ENCODE results near the gene UGDH.
"Not testable (repeated sequence)": the region's sequence is repeated elsewhere in the genome, so short reads cannot be mapped to it uniquely, and the experiment has no call there.

Gene UGDH

DNA sequence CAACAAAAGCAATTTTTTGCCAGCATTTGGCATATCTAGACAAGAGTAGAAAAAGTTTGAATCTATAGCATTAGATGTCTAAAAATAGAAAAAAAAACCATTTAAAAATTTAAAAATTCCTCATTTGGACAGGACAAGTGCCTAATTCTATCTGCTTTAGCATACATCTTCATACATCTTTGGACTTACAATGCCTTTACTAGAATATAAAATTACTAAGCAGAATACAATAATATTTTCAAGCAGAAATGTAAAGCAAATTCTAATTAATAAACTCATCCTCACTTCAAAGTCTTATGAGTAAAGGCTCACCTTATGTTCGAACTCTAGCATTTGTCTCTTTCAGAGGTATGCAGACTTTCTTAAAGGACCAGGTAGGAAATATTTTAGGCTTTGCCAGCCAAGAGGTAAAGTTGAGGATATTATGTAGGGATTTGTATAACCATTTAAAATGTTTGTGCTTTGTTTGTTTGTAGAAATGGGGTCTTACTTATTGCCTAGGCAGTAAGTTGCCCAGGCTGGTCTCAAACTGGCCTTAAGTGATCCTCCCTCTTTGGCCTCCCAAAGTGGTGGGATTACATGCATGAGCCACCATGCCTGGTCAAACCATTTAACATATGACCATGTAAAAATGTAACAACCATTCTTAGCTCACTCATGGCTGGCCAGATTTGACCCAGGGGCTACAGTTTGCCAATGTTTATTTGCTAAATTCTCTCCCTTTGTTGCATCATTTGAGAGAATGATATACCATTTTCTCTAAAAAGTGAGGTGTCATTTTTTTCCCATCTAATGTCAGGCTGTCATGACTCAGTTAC lies 29.1 kb downstream of the UGDH start:
- in situ Hi-C loops (cut with HindIII; ENCODE audit: low sequenced_read_pairs) = no loop called here

DNA sequence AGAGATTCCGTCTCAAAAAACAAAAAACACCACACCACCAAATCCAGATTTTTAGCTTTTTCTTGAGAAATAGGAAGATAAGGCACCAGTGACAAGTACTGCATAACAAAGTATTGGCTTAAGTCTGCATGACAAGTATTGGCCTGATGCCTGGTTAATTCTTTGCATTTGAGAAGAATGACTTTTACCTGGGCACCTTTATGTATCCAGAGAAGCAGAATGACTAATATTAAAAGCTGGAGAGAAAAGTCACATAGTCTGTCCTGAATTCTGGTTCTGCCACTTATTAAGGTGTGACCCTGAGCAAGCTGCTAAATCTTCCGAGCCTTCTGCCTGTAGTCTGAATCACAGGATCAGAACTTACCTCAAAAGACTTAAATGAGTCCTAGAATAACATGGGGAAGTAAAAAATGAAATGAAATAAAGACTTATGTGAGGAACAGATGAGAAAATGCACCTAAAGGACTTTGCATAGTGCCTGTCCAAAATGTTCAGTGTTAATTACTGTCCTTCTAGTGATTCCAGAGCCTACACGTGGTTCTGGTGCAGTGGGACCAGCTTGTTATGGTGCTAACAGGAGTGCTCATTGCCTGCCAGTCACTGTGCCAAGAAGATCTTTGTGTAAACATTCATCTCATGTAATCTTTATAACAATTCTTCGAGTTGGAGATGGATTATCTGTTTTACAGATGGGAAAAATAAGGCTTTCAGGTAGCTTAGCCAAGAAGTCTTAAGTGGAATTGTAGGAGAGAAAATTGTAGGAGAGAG lies 31.6 kb downstream of the UGDH start:
- in situ Hi-C loops (cut with HindIII; ENCODE audit: low sequenced_read_pairs) = no loop called here

DNA sequence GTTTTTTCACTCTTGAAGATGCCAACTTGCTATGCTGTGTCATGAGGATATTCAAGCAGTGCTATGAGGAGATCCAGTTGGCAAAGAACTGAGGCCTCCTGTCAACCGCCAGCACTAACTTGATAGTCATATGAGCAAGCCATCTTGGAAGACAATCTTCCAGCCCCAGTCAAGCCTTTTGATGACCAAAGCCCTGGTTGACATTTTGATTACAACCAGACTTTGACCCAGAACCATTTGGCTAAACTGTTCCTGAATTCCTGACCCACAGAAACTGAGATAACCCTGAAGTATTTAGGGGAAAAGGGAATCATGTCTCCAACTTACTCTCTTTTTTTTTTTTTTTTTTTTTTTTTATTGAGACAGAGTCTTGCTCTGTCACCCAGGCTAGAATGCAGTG lies 32.9 kb downstream of the UGDH start:
- in situ Hi-C loops (cut with HindIII; ENCODE audit: low sequenced_read_pairs) = no loop called here

DNA sequence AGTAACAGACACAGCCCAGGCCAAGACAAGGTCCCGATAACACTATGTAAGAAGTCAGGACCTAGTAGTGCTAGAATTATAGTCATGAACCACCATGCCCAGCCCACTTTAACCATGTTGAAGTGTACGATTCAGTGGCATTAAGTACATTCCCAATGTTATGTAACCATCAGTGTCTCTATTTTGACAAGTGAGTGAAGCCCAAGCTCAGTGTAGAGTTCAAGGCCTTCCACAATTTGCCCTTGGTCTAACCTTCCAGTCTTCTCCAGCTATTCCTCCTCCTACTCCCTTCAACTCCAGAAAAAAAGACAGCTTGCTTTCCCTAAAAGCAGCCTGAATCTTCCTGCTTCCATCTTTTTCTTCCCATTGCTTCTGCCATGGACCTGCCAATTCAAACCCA lies 36.9 kb downstream of the UGDH start:
- in situ Hi-C loops (cut with HindIII; ENCODE audit: low sequenced_read_pairs) = no loop called here

DNA sequence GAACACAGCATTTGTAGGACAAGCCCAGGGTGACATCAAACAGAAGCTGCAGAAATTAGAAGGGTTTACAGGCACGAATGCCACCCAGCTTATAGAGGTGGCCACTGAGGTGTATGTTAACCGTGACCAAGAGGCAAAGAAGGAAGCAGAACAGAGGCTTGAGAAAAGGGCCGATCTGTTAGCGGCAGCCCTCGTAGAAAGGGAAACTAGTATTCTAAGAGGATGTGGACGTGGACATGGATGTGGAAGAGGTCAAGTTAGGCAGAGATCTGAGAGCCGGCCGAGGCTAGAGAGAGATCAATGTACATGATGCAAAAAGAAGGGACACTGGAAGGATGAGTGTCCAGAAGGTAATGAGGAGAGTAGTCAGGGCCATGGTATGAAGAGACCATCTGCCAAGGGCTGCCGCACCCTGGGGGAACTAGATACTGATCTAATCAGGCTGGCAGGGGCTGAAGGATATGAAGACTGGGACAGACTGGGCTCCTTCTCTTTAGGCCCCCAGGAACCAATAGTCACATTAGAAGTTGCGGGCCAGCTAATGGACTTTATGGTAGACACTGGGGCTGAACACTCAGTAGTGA lies 40.9 kb downstream of the UGDH start:
- in situ Hi-C loops (cut with HindIII; ENCODE audit: low sequenced_read_pairs) = no loop called here

DNA sequence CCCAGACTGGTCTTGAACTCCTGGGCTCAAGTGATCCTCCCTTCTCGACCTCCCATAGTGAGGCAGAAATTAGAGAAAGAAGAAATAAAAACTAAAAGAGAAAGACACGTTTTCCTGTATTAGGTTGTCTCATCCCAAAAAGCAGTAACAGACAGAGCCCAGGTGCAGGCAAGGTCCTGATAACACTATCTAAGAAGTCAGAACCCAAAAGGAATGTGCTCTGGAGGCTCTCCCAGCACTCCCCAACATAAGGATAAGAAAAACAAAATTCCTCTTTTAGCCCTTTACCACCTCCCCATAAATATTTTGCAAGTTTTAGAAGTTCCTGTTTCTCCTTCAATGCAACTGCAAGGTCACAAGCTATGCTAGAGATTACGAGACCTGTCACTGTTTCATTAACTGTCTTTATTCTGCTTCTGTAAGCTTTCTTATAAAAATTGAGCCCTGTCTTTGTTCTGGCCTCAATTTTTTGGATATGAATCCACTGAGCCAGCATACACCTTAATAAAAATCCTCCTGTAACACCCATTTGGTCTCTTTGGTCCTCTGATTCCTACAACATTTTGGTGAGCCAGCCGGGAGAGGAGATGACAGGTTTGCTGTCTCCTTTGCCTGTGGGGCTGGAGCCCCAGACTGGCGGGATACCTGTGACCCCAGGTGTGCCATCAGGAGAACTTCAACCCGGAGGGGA lies 42.5 kb downstream of the UGDH start:
- in situ Hi-C loops (cut with HindIII; ENCODE audit: low sequenced_read_pairs) = no loop called here

DNA sequence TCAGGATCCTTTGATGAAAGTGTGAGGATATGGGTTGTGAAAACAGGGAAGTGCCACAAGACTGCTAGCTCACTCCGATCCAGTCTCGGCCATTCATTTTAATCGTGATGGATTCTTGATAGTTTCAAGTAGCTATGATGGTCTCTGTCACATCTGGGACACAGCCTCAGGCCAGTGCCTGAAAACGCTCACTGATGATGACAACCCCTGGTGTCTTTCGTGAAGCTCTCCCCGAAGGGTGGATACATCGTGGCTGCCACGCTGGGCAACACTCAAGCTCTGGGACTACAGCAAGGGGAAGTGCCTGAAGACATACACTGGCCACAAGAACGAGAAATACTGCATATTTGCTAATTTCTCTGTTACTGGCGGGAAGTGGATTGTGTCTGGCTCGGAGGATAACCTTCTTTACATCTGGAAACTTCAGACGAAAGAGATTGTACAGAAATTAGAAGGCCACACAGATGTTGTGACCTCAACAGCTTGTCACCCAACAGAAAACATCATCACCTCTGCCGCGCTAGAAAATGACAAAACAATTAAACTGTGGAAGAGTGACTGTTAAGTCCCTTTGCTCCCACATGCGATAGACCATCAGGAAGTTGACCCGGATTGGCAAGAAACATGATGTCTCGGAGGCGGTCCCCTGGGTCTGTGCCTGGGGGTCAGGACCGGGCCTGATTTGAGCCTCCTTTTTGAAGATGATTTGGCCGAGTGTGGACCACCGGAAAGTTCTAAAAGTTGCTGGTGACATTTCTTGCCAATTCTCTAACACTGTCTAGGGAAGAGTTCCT lies 46.1 kb downstream of the UGDH start:
- in situ Hi-C loops (cut with HindIII; ENCODE audit: low sequenced_read_pairs) = no loop called here

DNA sequence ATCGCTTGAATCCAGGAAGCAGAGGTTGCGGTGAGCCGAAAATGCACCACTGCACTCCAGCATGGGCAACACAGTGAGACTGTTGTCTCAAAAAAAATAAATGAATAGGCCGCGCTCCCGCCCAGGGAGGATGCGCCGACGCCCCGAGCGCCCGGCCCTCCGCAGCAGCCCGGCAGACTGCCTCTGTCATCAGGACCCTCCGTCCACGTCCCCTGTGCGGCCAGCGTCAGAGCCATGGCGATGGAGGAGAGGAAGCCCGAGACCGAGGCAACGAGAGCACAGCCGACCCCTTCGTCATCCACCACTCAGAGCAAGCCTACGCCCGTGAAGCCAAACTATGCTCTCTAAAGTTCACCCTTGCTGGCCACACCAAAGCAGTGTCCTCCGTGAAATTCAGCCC lies 47.0 kb downstream of the UGDH start:
- in situ Hi-C loops (cut with HindIII; ENCODE audit: low sequenced_read_pairs) = no loop called here

DNA sequence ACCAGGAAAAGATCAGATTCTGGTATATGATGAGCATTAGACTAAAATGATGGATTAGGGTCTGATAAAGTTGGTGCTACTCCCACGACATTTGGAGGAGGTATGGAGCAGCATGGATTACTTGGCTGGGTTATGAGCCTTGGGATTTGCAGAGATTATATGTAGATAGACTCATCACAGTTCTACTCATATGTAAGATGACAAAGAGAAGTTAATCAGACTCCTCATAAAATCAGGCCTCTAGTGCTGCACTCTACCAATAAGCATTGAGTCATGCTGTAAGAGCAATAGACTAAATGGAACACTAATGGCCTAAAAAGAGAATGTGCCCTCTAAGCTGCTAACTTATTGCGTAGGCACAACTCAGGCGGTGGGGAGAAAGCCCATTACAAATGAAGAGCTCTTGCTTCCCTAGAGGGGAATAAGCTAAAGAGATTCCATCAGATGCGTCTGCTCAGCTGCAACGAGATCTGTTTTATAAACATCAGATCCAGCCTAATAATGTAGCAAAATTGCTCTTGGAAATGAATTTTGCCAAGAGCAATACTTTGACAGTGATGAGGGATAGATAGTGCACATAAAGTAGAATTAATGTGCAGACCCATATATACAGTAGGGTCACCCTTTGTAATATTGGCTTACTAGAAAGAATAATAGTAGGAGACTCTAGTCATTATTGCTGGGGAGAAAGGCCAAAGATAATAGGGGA lies 50.9 kb downstream of the UGDH start:
- in situ Hi-C loops (cut with HindIII; ENCODE audit: low sequenced_read_pairs) = no loop called here

DNA sequence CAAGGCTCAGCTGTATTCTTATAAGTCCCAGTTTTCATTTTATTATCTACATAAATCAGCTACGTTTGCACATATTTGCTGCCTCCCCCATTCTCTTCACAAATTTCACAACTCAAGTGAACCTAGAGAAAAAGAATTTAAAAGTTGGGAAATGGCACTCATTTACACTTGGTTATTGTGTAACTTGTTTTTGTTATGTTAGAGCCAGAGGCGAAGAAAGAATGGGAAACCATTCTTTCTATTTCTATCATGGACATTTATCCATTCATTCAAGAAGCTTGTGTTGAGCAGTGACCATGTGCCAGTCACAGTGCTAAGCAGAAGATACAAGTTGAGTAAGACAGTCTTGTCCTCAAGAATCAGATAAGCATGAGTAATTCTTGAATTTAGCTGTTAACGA lies 54.8 kb downstream of the UGDH start:
- in situ Hi-C loops (cut with HindIII; ENCODE audit: low sequenced_read_pairs) = no loop called here

DNA sequence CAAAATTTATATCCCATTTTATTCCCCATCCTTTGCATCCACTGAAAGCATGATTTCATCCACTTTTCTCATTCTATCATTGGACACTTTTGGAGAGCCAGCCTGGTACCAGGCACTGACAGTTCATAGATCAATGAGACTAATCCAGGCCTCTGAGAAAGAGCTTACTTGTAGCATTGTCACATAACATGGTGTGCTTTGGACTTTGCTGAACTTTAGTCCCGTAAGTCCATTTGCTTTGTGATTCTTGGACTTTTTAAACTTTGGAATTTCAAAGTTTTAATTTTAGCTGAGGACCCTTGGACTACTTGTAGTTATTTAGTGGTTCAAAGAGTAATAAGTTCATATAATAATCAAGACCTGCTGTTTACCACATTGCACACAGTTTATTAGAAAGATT lies 56.8 kb downstream of the UGDH start:
- in situ Hi-C loops (cut with HindIII; ENCODE audit: low sequenced_read_pairs) = no loop called here

DNA sequence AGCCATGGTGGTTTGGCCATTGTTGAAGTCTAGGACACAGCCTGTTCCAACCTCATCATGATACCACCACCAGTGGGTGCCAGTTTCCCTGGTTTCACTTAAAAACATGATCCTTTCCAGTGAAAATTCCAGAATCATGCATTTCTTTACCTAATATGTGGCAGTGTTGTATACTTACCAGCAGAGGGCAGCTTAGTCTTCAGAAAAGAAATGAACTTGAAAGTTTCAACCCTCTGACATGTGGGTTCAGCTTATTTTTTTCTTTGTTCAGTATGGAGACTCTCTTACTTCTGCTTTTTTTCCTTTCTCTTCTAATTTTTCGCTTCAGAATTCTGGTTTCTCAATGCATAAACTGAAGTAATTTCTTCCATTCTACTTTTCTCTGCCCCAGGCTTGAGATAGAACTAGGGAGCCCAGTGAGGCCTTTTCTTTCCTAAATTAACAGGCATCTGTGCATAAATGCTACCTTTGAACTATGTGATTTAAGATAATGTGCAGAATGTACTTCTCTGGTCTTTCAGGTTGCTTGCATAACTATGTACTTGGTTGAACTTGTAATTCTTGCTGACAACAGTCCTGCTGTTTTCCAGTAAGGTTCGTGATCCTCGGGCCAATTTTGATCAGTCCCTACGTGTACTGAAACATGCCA lies 57.7 kb downstream of the UGDH start:
- in situ Hi-C loops (cut with HindIII; ENCODE audit: low sequenced_read_pairs) = no loop called here

DNA sequence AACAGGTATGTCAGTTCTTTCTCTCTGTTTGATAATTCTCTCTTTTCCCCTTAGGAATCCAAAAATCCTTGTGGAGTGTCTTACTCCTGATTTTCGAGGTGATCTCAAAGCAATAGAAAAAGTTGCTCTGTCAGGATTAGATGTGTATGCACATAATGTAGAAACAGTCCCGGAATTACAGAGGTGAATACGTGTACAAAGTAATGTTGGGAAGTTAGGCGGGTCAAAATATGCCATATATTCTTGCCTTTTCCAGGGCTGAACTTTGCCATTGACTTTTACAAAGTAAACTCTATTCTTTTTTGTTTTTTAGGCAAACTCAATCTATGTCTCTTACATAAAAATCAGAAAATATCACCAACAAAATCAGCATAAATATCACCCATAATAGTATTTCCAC lies 59.8 kb downstream of the UGDH start:
- in situ Hi-C loops (cut with HindIII; ENCODE audit: low sequenced_read_pairs) = no loop called here

DNA sequence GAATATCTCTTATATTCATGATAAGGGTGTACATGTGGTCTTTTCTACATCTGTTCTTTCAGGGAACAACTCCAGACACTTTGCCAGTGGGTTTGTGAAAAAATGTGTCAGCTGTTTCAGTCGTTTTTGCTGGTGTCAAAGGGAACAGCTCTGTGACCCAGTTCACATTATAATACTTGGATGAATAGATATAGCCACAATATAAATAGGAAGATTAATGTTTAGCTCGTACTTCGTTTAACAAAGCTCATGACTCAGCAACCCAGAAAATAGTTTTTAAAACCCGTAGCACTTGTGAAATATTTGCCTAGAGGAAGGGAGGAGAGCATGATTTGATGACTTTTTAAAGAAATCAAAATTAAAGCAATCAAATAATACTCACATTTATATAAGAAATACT lies 60.5 kb downstream of the UGDH start:
- in situ Hi-C loops (cut with HindIII; ENCODE audit: low sequenced_read_pairs) = no loop called here

DNA sequence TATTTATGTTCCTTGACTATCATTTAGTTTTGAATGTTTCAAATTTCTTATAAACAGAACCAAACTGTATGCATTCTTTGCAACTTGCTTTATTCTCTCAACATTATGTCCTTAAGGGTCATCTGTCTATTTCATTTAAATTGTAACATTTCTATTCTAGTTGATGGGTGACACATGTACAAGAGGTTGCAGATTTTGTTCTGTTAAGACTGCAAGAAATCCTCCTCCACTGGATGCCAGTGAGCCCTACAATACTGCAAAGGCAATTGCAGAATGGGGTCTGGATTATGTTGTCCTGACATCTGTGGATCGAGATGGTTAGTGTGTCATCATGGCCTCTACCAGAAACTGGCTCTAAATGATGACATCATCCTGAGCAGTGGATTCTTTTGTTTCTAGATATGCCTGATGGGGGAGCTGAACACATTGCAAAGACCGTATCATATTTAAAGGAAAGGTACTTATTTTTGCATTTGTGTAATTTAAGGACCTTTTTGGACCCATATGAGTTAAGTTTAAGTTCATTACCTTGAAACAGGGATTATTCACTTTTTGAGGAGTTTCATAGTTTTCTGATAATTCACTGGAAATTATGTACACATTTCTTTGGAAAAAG lies 62.2 kb downstream of the UGDH start:
- in situ Hi-C loops (cut with HindIII; ENCODE audit: low sequenced_read_pairs) = no loop called here

DNA sequence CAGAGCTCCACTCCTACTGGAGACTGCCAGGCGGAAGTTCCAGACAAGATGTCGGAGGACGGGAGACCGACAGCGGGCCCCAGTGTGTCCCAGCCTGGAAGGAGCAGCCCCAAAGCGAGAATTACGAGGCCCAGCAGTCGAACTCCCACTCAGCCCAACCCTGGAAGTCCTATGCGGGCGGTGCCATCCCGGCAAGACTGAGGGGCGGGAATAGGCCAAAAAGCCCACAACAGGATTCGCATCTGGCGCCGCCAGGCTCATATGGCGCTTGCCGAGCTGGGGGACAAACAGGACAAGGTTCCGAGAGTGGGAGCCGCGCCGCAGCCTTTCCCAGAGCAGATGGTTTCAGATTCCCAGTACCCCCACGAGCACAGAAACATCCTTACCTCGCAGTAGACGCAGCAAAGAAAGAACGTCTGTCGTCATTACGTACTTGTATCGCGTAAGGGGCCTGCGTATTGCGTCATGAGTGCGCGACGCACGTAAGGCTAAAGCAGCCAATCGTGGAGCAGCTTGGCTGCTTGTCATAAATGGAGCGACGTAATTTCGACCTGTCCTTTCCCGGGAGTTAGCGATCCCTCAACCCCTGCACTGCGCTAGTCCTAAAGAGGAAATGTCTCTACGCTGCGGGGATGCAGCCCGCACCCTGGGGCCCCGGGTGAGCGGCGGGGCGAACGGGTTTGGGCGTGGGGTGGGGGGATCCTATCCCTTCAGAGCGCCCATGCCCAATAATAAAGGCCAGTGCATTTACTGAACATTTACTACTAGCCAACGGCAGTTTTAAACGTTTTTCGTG lies 68.5 kb downstream of the UGDH start, which contains the start of the genes LIAS and RPL9:
TSS of gene LIAS (plus strand) at position 552 of the 796 bp plus-strand sequence. CDS start at position 614, 62 bp downstream.
TSS of gene RPL9 (minus strand) at position 418 of the 796 bp plus-strand sequence. CDS start 483 bp downstream, outside the sequence.
- in situ Hi-C loops (cut with HindIII; ENCODE audit: low sequenced_read_pairs) = no loop called here

DNA sequence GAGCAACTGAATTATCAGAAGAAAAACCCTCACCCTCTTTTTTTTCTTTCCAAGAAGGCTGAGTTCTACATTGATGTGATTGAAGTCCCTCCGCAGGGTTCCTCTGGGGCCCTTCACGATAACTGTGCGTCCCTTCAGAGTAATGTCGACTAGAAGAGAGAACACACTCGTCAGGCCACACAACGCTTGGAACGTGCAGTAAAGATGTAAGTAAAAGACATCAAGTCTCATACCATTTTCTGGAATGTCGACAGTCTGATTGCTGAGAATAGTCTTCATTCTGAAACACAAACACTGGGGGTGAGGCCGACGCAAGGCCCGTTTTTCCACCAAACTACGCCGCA lies 69.1 kb downstream of the UGDH start:
- in situ Hi-C loops (cut with HindIII; ENCODE audit: low sequenced_read_pairs) = not testable (repeated sequence)

Measured in endothelial cell of hepatic sinusoid (primary cell).